ENCODE data around the gene PPIF.

GRCh38 chr10:79372871-79373270 lies 25.6 kb downstream of the PPIF start:
- no peak for TF ChIP-seq CTCF (conservative IDR thresholded peaks at IDR 0.05 in 1 of 2, IDR thresholded peaks at IDR 0.05 in 1 of 2; ENCODE audit: extremely low read depth in 1 of 2, insufficient read depth in 1 of 2, low read depth in 1 of 2, low read length in 2 of 2)
- no peak for TF ChIP-seq EZH2 (IDR thresholded peaks at IDR 0.05; ENCODE audit: borderline replicate concordance, low read length)
